GM12873 (cell line): ENCODE results near the gene LSM12.

ENCODE experiments used
- TF ChIP-seq, protein P1 (sequence below): IDR thresholded peaks from 2 replicates; pipeline ENCODE4 v1.5.1; 2012; ENCODE audit warnings: low read depth, mild to moderate bottlenecking, moderate library complexity, low read length, control low read depth; ENCODE audit not compliant: insufficient read depth; ENCODE audit errors: missing control alignments

The LSM12 gene

GRCh38 chr17:44000141-44000860 lies 66.2 kb downstream of the LSM12 start:
- TF ChIP-seq, protein P1, sequence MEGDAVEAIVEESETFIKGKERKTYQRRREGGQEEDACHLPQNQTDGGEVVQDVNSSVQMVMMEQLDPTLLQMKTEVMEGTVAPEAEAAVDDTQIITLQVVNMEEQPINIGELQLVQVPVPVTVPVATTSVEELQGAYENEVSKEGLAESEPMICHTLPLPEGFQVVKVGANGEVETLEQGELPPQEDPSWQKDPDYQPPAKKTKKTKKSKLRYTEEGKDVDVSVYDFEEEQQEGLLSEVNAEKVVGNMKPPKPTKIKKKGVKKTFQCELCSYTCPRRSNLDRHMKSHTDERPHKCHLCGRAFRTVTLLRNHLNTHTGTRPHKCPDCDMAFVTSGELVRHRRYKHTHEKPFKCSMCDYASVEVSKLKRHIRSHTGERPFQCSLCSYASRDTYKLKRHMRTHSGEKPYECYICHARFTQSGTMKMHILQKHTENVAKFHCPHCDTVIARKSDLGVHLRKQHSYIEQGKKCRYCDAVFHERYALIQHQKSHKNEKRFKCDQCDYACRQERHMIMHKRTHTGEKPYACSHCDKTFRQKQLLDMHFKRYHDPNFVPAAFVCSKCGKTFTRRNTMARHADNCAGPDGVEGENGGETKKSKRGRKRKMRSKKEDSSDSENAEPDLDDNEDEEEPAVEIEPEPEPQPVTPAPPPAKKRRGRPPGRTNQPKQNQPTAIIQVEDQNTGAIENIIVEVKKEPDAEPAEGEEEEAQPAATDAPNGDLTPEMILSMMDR = no peak

DNA sequence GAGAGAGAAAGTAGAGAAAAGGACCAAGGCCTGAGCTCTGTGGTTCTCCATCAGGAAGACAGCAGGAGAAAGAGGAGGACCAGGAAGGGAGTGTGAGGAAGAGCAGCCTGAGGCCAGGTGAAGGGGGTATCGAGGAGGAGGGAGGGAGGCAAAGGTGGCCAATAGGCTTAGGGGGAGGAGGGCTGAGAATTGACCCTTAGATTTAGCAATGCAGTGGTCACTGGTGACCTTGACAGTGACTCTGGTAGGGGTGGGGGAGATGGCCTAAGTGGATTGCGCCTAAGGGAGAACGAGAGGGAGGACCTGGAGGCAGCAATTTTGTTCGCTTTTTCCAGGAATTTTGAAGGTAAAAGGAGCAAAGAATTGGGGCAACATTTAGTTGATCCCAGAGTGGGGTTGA lies 67.4 kb downstream of the LSM12 start:
- TF ChIP-seq, protein P1 = no peak

GRCh38 chr17:43998552-43998951 lies 67.9 kb downstream of the LSM12 start:
- TF ChIP-seq, protein P1 = no peak

DNA sequence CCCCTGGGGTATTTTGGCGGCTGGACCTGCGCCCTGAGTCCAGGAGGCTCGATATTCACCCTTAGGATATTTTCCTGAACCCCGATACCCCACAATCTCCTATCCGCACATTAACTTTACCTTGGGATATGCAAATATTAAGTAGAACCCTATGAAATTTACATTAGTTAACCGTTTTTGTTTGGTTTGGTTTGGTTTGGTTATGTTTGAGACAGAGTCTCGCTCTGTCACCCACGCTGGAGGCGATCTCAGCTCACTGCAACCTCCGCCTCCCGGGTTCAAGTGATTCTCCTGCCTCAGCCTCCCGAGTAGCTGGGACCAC lies 71.4 kb downstream of the LSM12 start:
- TF ChIP-seq, protein P1 = no peak

- TF ChIP-seq, protein P1 = peak; percentile 86
Observed at GRCh38 chr17:43994272-43995149, 72.0 kb downstream of the LSM12 start.

- TF ChIP-seq, protein P1 = no peak
Observed at GRCh38 chr17:43992641-43993040, 73.8 kb downstream of the LSM12 start.

DNA sequence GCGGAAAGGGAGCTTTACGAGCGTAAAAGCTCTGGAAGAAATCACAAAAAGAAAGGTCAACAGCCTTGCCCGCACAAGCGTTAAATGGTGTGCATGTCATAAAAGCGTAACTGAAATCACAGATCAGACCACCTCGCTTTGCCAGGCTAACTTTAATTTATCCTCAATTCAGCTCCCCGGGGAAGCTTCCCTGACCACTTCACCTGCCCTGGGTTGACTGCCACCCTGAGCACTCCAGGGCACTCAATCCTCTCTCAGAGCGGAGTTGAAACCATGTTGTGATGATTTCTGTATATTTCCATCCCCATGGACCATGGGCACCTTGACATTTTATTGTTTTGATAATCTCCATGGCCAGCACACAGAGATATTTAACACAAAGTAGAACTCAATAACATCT lies 78.2 kb downstream of the LSM12 start:
- TF ChIP-seq, protein P1 = no peak
